ENCODE results near the gene POLR1E.
A peak's percentile ranks its signal among the peaks of the same experiment; 100 is the strongest.

POLR1E gene, protein sequence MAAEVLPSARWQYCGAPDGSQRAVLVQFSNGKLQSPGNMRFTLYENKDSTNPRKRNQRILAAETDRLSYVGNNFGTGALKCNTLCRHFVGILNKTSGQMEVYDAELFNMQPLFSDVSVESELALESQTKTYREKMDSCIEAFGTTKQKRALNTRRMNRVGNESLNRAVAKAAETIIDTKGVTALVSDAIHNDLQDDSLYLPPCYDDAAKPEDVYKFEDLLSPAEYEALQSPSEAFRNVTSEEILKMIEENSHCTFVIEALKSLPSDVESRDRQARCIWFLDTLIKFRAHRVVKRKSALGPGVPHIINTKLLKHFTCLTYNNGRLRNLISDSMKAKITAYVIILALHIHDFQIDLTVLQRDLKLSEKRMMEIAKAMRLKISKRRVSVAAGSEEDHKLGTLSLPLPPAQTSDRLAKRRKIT

DNA sequence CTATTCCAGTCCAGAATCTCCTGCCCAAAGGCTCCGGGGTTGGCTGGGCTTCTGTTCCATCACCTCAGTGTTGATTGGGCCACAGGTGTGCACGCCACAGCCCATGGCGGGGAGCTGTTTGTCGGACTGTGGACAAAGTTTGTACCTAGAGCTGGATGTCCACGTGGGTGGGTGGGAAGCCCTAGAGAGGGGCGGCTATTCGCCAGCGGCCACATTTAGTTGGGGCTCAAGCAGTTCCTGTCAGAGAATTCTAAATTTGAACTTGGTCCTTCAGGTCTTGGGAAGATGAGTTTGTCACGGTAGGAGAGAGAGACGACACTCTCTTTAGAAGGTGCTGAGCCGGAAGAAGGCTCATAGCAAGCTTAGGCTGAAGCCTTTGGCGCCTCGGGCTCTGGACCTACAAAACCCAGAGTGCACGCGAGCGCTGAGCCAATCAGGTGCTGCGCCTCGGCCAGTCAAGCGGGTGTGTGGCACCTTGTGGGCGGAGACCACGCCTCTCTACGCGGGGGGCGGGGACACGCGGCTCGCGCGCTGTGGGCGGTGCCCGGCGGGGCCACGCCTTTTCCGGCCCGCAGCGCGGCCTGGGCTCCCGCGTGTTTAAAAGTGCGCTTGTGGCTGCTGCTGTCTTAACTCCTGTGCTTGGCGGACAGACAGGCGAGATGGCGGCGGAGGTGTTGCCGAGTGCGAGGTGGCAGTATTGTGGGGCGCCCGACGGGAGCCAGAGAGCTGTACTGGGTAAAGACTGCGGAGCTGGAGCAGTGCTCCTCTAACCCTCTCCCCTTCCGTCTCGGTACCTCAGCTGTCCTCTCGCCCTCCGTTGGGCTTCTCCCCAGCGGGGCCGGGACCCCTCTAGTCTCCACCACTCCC is at the start of gene POLR1E:
Gene POLR1E (plus strand): TSS at position 560 of the 867 bp plus-strand sequence. CDS start 100 bp downstream, at position 660.
- peak within 1 kb of the TSS; percentile 84 for H3K27ac ChIP-seq
- TF ChIP-seq, protein P1, sequence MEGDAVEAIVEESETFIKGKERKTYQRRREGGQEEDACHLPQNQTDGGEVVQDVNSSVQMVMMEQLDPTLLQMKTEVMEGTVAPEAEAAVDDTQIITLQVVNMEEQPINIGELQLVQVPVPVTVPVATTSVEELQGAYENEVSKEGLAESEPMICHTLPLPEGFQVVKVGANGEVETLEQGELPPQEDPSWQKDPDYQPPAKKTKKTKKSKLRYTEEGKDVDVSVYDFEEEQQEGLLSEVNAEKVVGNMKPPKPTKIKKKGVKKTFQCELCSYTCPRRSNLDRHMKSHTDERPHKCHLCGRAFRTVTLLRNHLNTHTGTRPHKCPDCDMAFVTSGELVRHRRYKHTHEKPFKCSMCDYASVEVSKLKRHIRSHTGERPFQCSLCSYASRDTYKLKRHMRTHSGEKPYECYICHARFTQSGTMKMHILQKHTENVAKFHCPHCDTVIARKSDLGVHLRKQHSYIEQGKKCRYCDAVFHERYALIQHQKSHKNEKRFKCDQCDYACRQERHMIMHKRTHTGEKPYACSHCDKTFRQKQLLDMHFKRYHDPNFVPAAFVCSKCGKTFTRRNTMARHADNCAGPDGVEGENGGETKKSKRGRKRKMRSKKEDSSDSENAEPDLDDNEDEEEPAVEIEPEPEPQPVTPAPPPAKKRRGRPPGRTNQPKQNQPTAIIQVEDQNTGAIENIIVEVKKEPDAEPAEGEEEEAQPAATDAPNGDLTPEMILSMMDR (conservative IDR thresholded peaks at IDR 0.05), result no peak
- TF ChIP-seq ZFX (IDR thresholded peaks at IDR 0.05), result peak; percentile 42; the same call in 1 of the 2 replicates

DNA sequence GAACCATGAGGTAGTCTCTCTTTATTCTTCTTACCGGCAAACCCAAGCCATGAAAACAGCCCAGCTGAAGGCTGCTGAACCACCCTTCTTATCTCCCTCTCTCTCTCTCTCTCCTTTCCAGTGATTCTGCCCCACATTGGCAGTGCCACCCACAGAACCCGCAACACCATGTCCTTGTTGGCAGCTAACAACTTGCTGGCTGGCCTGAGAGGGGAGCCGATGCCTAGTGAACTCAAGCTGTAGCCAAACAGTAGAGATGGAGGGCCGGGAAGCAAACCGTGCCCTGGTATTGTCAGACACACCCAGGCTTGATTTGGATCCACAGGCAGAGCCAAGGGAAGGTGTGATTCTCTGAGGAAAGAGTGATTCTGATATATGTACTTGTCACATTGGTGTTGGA is 49.2 kb upstream of the POLR1E start:
- TF ChIP-seq, protein P1 (conservative IDR thresholded peaks at IDR 0.05), result no peak
- TF ChIP-seq ZFX (IDR thresholded peaks at IDR 0.05), result no peak
- H3K27ac ChIP-seq, result no peak overlapping the region

DNA sequence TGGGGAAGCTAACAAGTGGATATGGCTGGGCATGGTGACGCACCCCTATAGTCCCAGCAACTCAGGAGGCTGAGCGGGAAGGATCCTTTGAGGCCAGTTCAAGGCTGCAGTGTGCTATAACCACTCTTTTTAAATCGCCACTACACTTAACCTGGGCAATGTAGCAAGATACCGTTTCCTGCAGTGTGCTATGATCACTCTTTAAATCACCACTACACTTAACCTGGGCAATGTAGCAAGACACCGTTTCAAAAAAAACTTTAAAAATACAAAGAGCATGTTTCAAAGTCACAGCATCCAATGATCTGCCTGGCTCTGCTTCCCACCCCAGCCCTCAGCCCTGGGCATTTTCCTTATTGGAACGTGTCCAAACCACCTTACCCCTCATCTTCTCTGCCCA is 48.7 kb upstream of the POLR1E start:
- no peak overlapping the region for H3K27ac ChIP-seq
- no peak for TF ChIP-seq ZFX (IDR thresholded peaks at IDR 0.05)
- TF ChIP-seq, protein P1 (conservative IDR thresholded peaks at IDR 0.05), result no peak

DNA sequence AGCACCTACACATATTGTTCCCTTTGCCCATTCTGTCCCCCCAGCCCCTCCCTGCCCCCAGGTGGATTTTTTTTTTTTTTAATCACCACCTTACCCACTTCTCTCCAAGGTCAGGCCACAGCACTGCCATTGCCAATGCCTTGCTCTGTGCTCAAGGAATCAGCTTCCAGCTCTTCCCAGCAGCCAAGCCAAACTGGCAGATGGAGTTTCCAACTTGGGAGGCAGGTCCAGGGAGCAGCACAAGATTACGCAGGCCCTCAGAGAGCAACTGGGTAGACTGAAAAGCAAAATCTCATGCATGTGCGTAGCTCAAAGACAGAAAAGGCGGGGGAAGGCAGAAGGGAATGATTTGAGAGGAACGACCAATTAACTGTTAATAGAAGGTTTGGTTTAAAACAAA is 48.1 kb upstream of the POLR1E start:
- H3K27ac ChIP-seq, result no peak overlapping the region
- TF ChIP-seq, protein P1 (conservative IDR thresholded peaks at IDR 0.05), result no peak
- no peak for TF ChIP-seq ZFX (IDR thresholded peaks at IDR 0.05)

DNA sequence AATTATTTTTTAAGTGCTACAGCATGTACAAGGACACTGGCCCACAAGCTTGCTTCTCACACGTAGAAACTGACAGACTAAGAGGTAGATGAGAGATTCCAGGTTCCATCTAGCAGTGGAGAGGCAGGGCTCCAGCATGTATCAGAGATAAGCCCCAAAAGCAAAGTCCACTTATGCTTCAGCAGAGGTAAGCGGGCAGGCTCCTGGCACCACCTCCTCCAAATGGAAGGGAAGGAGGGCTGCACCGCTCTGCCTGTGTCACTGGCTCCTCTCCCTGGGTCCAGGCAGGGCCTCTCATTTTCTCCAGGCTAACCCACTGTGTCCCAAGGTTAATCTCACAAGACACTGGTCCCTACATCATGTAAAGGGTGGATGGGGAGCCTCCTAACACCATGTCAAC is 47.4 kb upstream of the POLR1E start:
- H3K27ac ChIP-seq, result no peak overlapping the region
- TF ChIP-seq, protein P1 (conservative IDR thresholded peaks at IDR 0.05), result no peak
- TF ChIP-seq ZFX (IDR thresholded peaks at IDR 0.05), result no peak

DNA sequence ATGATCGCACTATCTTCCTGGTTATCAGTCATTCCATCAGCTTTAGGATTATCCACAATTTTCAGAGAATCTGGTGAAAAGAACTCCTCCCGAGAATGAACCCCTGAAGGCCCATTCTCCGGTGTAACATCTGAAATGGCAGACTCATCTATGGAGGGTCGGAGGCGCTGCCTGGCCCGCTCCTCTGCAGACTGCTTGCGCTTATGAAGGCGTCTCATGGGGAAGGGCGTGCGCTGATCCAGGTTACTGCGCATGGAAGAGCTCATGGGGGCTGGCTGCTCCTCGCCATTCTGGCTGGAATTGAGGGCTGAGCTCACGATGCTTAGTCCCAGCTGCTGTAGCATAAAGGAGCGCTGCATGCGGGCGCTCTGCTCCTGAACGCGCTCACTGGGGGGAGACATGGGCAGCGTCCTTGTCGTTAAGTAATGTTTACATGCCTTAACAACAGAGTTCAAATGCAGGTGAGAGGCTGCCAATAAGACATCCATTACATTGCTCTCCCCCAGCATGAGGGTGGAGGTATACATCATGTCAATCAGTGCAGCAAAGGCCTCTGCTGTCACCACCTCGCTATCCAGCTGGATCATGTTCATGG is 43.9 kb upstream of the POLR1E start:
- H3K27ac ChIP-seq, result no peak overlapping the region
- TF ChIP-seq ZFX (IDR thresholded peaks at IDR 0.05), result no peak
- TF ChIP-seq, protein P1 (conservative IDR thresholded peaks at IDR 0.05), result no peak

Measured in C4-2B (cell line).